NCI-H446 (cell line): ENCODE results near the gene CACNA1H.
"Not testable (repeated sequence)": the region's sequence is repeated elsewhere in the genome, so short reads cannot be mapped to it uniquely, and the experiment has no call there.

Experiments used
- DNase-seq, 2 experiments: peaks; one replicate each; lab custom pipeline; 2025; lab: John Stamatoyannopoulos, UW

Gene CACNA1H

DNA sequence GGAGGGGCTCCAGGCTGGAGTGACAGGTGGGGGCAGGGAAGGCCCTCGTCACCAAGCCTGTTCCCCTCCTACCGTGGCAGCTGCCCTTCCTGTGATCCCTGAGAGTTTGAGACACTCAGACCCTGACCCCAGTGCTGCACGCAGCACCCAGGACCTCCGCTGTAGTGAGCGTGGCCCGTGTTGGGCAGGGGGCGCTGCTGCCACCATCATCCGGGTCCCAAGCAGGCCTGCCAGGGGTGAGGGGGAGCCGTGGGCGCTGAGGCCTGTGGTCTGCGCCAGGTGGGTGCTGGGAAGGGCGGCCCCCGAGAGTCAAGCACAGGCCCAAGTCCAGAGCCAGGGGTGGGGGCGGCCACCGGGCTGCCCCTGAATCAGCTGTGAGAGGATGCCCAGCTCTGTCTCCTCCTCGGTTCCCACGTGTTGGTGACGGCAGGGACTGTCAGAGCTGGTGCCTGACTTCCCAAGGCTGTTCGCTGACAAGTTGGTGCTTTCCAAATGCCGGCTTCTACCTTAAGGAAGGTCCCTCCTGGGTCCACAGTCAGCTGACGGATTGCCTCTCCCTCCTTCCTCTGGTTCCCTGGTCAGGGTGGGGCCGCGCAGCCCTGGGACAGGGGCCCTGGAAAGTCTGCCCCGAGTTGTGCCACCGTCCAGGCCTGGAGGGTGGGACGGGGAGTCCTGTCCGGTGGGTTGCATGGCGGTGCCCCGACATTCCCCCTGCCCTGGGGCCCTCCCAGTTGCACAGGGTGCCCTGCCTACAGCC is 41.1 kb downstream of the CACNA1H start:
- DNase-seq: no peak

DNA sequence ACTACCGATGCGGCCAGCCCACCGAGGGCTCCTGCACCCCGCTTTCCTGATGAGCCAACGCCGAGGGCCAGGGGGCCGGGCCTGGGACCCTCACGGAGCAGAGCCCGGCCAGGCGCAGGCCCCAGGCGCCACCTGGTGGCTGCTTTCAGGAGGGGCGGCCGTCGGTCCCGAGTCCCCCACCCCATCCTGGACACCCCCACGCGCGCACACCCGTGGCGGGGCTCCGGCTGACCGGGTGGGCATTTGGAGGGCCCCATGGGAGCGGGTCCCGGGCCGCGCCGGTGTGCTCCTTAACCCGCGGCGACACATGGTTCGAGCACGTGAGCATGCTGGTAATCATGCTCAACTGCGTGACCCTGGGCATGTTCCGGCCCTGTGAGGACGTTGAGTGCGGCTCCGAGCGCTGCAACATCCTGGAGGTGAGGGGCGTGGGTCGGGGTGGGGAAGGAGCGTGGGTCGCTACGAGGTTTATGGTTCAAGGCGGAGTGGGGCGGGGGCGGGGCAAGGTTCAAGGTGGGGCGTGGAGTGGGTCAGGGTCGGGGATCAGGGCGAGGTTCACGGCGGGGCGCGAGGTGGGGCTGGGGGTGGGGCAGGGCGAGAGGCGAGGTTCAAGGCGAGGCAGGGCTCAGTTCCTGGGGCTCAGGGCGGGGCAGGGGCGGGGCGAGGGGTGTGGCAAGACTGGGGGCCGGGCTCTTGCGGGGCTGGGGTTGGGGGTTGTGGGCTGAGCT is 41.9 kb downstream of the CACNA1H start:
- DNase-seq: no peak

GRCh38 chr16:1195393-1195666 is 42.4 kb downstream of the CACNA1H start:
- DNase-seq: no peak

DNA sequence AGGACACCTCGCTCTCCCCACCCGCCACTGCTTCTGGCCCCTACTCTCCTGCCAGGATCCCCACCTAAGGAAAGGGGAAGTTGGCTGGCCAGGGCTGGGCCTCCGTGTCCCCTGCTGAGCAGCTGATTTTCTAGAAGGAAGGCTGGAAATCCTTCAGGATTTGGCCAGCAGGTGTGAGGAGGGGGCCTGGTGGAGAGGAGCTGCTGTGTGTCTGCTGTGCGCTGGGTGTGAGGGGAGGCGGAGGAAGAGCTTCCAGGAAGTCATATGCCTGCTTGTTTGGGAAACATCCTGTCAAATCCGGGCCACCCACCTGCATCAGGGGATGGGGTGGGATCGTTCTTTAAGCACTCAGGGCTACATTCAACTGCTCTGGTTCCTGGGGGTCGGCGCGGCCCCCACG is 43.6 kb downstream of the CACNA1H start:
- no peak for DNase-seq

- DNase-seq: no peak
These were observed 44.4 kb downstream of the CACNA1H start for GRCh38 chr16:1197237-1197866.

DNA sequence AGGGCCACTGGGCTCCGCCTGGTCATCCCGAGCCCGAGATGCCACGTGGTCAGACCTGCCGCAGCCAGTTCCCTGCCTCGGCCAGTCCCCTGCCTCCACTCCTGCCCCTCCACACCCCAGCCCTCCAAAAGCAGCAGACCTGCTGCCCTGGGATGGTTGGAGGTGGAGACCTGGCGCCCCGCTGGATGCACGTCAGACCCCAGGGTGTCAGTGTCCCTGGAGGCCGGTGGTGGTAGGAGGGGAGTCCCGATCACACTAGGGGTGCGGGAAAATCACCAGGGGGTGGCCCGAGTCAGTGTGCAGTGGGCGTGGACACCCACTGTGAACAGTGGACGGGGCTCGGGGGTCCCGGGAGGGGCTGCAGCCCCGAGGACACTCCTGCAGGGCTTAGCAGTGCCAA is 45.3 kb downstream of the CACNA1H start:
- no peak for DNase-seq

DNA sequence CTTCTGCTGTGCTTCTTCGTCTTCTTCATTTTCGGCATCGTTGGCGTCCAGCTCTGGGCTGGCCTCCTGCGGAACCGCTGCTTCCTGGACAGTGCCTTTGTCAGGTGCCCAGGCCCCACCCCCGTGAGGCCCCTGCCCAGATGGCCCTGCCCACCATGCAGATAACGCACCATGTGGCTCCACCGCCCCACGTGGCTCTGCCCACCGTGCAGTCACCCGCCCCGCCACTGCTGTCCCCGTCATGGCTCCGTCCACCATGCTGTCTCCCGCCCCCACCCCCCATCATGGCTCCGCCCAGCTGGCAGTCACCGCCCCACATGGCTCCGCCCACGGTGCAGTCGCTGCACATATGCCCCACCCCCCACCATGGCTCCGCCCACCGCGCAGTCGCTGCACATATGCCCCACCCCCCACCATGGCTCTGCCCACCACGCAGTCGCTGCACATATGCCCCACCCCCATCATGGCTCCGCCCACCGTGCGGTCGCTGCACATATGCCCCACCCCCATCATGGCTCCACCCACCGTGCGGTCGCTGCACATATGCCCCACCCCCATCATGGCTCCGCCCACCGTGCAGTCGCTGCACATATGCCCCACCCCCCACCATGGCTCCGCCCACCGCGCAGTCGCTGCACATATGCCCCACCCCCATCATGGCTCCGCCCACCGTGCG is 45.9 kb downstream of the CACNA1H start:
- not testable (repeated sequence) for DNase-seq

- DNase-seq: no peak
These were observed 46.6 kb downstream of the CACNA1H start for GRCh38 chr16:1199347-1200013.

DNA sequence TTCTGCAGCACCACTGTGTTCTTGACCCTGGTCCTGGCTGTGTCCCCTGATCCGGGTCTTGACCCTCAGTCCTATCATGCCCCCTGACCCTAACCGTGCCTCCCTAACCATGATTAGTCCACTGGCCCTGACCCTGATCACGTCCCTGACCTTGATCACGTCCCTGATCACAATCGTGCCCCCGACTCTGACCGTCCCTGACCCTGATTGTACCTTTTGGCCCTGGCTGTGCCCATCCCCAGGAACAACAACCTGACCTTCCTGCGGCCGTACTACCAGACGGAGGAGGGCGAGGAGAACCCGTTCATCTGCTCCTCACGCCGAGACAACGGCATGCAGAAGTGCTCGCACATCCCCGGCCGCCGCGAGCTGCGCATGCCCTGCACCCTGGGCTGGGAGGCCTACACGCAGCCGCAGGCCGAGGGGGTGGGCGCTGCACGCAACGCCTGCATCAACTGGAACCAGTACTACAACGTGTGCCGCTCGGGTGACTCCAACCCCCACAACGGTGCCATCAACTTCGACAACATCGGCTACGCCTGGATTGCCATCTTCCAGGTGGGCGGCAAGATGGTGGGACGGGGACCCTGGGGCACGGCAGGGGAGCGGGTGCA is 47.2 kb downstream of the CACNA1H start:
- DNase-seq: no peak

DNA sequence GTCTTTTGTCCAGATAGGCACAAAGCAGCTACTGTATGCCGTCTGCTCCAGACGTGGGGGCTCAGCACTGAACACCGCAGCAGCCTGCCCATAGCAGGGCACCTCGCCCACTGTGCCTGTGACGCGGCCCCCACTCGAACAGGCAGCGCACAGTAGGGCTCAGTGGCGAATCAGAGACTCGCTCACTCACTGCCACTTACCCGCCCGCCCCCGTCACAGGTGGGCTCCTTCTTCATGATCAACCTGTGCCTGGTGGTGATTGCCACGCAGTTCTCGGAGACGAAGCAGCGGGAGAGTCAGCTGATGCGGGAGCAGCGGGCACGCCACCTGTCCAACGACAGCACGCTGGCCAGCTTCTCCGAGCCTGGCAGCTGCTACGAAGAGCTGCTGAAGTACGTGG is 48.5 kb downstream of the CACNA1H start:
- DNase-seq: no peak

GRCh38 chr16:1202274-1202673 is 49.4 kb downstream of the CACNA1H start:
- no peak for DNase-seq

DNA sequence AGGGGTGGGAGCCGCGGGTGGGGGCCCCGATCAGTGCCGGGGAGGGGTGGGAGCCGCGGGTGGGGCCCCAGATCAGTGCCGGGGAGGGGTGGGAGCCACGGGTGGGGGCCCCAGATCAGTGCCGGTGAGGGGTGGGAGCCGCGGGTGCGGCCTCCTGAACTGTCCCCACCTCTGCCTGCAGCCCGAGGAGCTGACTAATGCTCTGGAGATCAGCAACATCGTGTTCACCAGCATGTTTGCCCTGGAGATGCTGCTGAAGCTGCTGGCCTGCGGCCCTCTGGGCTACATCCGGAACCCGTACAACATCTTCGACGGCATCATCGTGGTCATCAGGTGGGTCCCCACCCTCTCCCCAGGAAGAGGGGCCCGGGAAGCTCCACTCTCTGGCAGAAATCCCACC is 52.0 kb downstream of the CACNA1H start:
- no peak for DNase-seq

GRCh38 chr16:1206326-1206725 is 53.4 kb downstream of the CACNA1H start:
- no peak for DNase-seq

DNA sequence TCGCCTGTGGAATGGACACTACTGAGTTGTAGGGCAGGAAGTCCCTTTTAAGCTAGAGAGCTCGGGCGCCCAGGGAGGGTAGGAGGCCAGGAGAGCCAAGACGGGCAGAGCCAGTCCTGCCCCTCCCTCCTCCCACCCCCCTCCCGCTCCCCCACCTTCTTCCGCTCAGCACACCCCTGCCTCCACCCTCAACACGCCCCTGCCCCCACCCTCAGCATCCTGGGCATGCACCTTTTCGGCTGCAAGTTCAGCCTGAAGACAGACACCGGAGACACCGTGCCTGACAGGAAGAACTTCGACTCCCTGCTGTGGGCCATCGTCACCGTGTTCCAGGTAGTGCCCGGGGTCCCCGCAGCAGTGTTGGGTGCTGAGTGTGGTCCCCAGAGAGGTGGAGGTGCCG is 53.9 kb downstream of the CACNA1H start:
- no peak for DNase-seq

DNA sequence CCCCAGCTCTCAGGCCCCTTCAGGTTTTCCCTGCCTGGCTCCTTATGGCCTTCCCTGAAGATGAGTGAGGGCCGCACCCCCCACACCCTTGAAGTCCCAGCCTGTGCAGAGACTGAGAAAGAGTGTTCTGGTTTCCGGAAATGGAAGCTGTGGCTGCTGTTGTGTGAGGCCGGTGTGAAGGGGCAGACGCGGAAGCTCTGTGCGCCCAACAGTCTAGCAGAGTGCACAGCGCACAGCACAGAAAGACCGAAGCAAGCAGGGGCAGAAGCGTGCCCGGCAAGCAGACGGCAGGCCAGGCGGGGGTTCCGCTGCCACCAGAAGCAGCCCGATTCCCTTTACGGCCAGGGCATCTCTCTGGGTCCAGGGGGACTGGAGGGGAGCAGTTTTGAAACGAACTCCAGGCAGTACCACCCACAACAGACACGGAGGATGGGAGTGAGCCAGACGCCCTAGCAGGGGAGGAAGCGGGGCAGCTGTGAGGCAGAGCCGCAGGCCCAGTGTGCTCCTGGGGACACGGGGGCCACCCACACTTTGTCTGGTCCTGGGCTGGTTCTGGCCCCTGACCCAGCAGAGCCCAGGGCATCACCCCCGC is 55.4 kb downstream of the CACNA1H start:
- DNase-seq: no peak

- no peak for DNase-seq
These were observed 56.2 kb downstream of the CACNA1H start for GRCh38 chr16:1209081-1209480.

GRCh38 chr16:1210461-1210860 is 57.6 kb downstream of the CACNA1H start:
- DNase-seq: no peak

DNA sequence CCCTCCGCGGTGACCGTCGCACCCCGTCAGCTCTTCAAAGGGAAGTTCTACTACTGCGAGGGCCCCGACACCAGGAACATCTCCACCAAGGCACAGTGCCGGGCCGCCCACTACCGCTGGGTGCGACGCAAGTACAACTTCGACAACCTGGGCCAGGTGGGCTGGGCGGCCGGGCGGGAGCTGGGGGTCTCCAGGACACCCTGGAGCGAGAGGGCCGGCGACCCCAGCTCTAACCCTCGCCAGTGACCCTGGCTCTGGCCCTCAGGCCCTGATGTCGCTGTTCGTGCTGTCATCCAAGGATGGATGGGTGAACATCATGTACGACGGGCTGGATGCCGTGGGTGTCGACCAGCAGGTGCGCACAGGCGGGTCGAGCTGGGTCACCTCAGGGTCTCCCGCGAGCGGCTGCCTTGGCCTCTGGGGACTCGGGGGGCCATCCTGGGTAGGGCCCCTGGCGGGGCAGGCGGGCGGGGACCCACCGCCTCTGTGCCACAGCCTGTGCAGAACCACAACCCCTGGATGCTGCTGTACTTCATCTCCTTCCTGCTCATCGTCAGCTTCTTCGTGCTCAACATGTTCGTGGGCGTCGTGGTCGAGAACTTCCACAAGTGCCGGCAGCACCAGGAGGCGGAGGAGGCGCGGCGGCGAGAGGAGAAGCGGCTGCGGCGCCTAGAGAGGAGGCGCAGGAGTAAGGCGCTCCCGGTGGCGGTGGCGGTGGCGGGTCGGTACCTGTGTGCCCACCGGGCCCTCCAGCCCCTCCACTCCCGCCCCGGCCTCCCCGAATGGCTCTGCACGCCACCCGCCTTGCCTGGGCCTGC is 58.8 kb downstream of the CACNA1H start:
- DNase-seq: no peak

DNA sequence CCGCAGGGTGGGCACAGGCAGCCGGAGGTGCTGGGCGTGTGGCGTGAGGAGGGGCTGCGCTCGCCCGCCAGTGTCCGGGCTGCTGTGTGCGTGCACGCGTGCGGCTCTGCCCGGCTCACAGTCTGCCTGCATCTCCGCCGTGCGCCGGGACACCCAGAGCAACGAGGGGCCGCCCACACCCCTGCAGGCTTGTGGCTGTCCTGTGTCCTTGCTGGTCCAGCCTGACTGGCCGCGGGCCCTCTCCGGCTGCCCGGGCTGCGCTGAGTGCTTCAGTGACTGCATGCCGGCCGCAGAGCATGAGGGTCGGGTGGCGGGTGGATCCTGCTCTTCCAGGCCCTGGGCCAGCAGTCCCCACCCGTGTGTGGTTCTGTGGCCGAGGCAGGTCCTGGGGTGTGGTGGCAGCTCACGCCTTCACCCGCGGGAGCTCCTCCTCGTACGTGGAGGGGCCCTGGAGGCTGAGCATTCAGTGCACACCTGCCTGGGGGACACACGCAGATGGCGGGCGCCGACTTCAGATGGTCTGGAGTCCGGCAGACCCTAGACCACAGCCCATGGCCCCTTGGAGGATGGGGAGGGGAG is 59.8 kb downstream of the CACNA1H start:
- no peak for DNase-seq

DNA sequence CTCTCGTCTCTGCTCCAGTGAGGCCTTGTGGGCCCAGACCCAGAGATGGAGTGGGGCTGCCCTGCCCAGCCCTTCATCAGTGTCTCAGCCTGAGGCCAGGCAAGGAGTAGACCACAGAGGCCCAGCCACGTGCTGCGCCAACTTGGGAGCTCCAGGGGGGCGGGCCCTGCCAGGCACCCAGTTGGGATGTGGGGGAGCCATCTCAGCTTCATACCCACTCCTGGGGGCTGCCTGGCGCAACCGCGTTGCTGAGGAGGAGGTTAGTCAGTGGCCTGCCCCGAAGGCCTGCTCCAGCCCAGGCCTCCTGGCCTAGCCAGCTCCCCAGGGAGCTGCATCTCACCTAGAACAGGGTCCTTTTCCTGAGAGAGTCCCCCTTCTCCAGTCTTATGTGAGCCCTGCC is 60.3 kb downstream of the CACNA1H start:
- no peak for DNase-seq
